ENCODE results near the gene TRO. TPM values are rescaled to one million over a fixed set of nuclear protein-coding genes. Genes with fewer than 3 reads are reported as not detected.

TRO gene
- total and polyA plus RNA-seq, 2 of the 13 experiments (the other 11 are each of a cell fraction or from before 2014, with no cell fraction given), result 13.8 to 25.4 TPM

- WGBS (ENCODE audit: low lambda C conversion rate), result 100% methylated on average over 5 of the region's 6 CpGs
- FAIRE-seq (no peak), DNase-seq (ENCODE audit: low spot score) (no peak), ATAC-seq (no peak)
- BruUV-seq (replicated peaks), result no TSS peak
- Histone ChIP-seq H3K9ac (ENCODE audit: insufficient read depth, low read depth, low read length) (no peak overlapping the region), H3K36me3 (replicated peaks in 1 of 2; ENCODE audit: control insufficient read depth in 1 of 2, insufficient read depth in 2 of 2, low read length in 2 of 2) (no peaks in the 10 kb centered on the region), H3K4me1 (ENCODE audit: insufficient read depth, low read length) (no peaks in the 10 kb centered on the region), H2AFZ (ENCODE audit: low read length) (no peak overlapping the region), H3K27ac (ENCODE audit: extremely low read length, insufficient read depth, low read length) (no peak overlapping the region), H3K79me2 (ENCODE audit: insufficient read depth, low read length) (no peaks in the 10 kb centered on the region), H3K9me3 (ENCODE audit: low read length) (no peaks in the 10 kb centered on the region), H3K4me3 (replicated peaks in 1 of 3; ENCODE audit: insufficient read depth in 1 of 3, low read depth in 2 of 3, low read length in 3 of 3) (no peak overlapping the region), H3K27me3 (ENCODE audit: control insufficient read depth in 1 of 2, insufficient read depth in 2 of 2, low read length in 2 of 2) (no peaks in the 10 kb centered on the region), H3K4me2 (ENCODE audit: low read depth, low read length) (no peak overlapping the region), H4K20me1 (ENCODE audit: insufficient read depth, low read length) (no peaks in the 10 kb centered on the region)
- CTCF ChIA-PET (ENCODE audit: low intra/inter-chr PET ratio, low total read pairs), result no interaction called here
- intact Hi-C loops (cut with micrococcal nuclease; ENCODE audit: unreplicated experiment) (no loop called here), in situ Hi-C loops (cut with HindIII; ENCODE audit: extremely low pct_ligation_motif_present, low pct_unique_long_range_greater_than_20kb) (no loop called here)
- no peak for TF ChIP-seq ZBTB7B (CRISPR knock-in tag; IDR thresholded peaks at IDR 0.05)
- no peak for TF ChIP-seq ZNF496 (CRISPR knock-in tag; IDR thresholded peaks at IDR 0.05; ENCODE audit: insufficient replicate concordance)
- no peak for TF ChIP-seq SRSF9 (IDR thresholded peaks at IDR 0.05; ENCODE audit: borderline replicate concordance, insufficient read depth, low read depth, low read length, poor library complexity, severe bottlenecking)
- no peak for TF ChIP-seq ZNF567 (CRISPR knock-in tag; IDR thresholded peaks at IDR 0.05; ENCODE audit: borderline replicate concordance)
- no peak for TF ChIP-seq SOX13 (IDR thresholded peaks at IDR 0.05)
- no peak for TF ChIP-seq SOX13 (CRISPR knock-in tag; conservative IDR thresholded peaks at IDR 0.05 in 1 of 2, IDR thresholded peaks at IDR 0.05 in 1 of 2)
- no peak for TF ChIP-seq SKIL (CRISPR knock-in tag; IDR thresholded peaks at IDR 0.05; ENCODE audit: borderline replicate concordance)
- no peak for TF ChIP-seq EEA1 (CRISPR knock-in tag; IDR thresholded peaks at IDR 0.05; ENCODE audit: borderline replicate concordance)
- no peak for TF ChIP-seq PAXIP1 (CRISPR knock-in tag; conservative IDR thresholded peaks at IDR 0.05)
- TF ChIP-seq ZNF737 (CRISPR knock-in tag; IDR thresholded peaks at IDR 0.05; ENCODE audit: borderline replicate concordance), result no peak
- no peak for TF ChIP-seq RBAK (CRISPR knock-in tag; IDR thresholded peaks at IDR 0.05)
- TF ChIP-seq DMAP1 (CRISPR knock-in tag; IDR thresholded peaks at IDR 0.05), result no peak
- POLR2A ChIA-PET, result no interaction called here
These were observed 24.6 kb downstream of the TRO start for GRCh38 chrX:54945224-54945623.

Measured in HepG2 (cell line).